ENCODE data around the gene NUPR1.
"Not testable (repeated sequence)": the region's sequence is repeated elsewhere in the genome, so short reads cannot be mapped to it uniquely, and the experiment has no call there.

Gene NUPR1, protein sequence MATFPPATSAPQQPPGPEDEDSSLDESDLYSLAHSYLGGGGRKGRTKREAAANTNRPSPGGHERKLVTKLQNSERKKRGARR

DNA sequence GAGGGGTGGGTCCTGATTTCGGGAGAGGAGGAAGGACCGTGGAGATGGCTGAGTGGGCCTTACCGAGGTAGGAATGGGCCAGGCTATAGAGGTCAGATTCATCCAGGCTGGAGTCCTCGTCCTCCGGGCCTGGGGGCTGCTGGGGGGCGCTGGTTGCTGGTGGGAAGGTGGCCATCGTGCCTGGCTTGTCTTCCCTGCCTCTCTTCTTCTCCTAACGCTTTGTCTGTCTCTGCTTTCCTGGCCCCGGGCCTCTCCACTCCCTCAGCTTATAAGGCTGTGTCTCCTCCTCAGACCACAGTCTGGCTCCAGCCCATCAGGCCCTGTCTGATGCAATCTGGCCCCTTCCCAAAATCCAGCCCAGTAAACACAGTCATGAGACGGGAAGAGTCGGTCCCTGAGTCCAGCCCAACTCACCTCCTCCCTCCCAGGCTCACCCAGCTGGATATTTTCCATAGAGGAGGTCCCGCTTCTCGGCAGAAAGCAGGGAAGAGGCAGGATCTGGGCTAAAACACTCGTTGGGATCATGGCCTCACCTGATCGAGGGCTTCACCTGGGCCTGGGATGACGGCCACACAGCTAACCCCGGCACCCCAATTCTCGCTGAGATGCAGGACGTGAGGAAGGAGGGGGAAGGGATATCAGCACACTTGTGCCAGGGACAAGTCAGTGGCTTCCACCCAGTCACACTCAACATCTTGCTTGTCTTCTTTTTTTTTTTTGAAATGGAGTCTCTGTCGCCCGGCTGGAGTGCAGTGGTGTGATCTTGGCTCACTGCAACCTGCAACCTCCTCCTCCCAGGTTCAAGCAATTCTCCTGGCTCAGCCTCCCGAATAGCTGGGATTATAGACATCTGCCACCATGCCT is at the start of gene NUPR1:
Gene NUPR1 (minus strand): TSS at position 242 of the 864 bp plus-strand sequence. CDS start 67 bp downstream, at position 175.
- no peak for DNase-seq

DNA sequence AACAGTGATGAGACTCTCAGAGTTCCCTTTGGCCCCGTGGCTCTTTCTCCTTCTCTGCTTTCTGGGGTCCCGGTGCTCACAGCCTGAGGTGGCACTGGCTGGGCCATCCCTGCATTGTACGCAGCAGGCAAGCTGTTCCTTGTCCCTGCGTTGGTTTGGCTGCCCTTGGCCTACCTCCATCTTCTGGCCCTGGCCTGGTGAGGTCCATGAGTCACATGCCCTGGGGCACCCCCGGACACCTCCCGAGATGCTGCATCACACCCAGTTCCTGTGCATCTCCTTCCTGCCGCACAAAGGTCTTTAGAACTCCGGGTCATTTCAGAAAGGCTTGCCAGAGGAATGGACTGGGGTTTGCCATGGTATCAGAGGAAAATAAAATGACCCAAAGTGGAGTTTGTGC is 48.6 kb upstream of the NUPR1 start:
- no peak for DNase-seq

DNA sequence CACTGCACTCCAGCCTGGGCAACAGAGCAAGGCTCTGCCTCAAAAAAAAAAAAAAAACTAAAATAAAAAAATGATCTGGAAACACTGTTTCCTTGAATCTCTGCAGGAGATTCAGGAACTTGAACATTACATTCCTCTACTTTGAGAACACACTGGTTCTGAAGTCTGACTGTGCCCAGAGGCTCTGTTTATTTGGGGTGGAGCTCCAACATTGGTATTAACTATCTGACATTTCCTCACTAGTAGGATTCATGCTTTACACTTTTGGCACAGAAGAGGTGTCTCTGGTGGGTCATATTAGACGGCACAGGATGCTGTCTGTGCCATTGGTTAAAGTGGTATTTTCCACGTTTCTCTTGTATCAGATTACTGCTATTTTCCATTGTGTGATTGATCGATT is 47.7 kb upstream of the NUPR1 start:
- no peak for DNase-seq

DNA sequence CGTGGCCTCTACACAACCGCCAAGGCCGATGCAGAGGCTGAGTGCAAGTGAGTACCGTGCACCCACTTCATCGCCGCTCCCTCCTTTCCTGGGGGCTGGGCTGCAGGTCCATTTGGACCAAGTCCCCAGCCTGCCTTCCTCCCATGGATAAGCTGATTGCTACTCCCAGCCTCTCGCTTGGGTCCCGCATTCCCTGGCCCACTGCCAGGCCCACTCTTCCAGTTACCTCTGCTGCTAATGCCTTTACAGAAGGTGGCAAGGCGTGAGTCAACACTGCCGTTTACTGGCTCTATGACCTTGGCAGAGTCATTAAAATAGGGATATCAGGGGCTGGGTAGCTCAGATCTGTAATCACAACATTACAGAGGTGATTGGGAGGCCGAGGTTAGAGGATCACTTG is 46.9 kb upstream of the NUPR1 start:
- no peak for DNase-seq

DNA sequence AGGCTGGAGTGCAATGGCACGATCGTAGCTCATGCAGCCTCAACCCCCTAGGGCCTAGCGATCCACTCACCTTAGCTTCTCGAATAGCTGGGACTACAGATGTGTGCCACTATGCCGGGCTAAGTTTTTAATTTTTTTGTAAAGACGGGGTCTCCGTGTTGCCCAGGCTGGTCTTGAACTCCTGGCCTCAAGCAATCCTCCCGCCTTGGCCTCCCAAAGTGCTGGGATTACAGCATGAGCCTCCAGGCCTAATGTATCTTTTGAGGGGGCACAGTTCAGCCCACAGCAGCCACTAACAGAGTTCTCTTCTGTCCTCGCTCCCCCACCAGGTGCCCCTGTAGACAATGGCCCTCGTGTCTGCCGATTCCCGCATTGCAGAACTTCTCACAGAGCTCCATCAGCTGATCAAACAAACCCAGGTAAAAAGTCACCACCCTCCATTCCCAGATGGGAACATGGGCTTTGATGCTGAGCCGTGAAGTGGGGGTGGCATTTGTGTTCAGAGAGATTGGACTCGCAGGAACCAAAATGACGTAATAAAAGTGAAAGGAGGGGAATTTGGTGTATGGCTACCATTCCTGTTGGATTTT is 42.0 kb upstream of the NUPR1 start:
- DNase-seq = no peak

DNA sequence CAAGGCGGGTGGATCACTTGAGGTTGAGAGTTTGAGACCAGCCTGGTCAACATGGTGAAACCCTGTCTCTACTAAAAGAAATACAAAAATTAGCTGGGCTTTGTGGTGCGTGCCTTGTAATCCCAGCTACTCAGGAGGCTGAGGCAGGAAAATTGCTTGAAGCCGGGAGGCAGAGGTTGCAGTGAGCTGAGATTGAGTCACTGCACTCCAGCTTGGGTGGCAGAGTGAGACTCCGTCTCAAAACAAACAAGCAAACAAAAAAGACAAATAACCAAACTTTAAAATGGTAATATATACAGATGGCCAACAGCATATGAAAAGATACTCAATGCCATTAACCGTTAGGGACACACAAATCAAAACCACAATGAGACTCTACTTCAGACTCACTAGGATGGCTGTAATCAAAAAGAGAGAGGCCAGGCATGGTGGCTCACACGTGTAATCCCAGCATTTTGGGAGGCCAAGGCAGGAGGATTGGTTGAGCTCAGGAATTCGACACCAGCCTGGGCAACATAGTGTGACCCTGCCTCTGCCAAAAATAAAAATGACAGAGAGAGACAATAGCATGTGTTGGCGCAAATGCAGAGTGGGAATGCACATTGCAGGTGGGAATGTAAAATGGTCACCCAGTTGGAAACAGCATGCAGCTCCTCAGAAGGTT is 36.8 kb upstream of the NUPR1 start:
- no peak for DNase-seq

DNA sequence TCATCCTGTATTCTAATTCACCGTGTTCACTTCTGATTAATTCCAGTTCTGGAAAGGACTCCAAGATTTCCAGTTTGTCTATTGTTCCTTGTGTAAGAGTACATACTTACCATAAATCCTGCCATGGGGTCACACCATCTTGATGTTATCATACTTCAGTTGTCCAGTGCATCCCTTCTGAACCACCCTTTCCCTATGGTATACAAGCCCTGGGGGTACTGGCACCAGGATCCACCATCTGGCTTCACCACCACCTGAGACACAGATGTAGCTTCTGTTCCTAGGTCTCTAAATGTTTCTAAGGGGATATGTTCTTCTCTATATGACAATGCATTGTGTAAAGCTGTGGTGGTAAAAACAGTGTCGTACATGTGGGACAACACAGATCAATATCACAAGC is 36.2 kb upstream of the NUPR1 start:
- DNase-seq = no peak

DNA sequence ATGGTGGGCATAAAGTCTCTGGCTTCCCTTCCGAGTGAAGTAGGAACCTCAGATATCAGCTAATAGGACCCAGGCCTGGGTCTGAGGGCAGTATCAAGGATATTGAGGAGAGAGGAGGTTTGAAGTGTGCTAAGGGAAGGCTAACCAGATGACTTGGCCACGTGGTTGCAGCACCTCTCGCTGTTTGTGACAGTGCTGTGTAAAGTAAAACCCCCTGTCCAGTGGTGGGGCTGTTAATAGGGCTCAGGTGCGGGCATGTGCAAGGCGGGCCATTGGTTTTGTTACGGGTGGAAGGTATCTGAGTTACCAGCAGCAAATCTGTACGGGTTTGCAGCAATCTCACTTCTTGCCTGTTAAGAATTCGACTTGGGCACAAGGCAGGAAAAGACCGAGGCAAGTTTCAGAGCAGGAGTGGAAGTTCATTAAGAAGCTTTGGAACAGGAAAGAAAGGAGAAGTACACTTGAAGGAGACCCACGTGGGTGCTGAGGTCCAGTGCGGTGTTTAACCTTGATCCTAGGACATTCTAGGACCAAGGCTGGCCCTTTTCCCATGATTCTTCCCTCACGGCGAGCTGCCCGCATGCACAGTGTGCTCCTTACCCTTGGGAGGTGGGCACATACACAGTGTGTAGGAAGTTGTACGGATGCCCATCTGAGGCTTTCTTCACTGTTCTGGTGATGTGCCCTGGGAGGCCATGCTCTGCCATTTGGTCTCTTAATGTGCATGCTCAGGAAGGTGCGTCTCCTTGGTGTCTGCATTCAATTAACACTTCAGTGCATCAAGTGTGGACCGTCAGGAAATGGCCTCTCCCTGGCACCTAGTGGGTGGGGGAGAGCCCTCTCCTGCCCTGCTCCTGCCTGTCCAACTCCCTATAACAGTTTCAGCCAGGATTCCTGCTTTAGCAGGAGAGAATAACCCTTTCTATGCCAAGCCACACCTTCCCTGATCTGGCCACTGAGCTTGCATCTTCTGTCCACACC is 35.3 kb upstream of the NUPR1 start:
- no peak for DNase-seq

DNA sequence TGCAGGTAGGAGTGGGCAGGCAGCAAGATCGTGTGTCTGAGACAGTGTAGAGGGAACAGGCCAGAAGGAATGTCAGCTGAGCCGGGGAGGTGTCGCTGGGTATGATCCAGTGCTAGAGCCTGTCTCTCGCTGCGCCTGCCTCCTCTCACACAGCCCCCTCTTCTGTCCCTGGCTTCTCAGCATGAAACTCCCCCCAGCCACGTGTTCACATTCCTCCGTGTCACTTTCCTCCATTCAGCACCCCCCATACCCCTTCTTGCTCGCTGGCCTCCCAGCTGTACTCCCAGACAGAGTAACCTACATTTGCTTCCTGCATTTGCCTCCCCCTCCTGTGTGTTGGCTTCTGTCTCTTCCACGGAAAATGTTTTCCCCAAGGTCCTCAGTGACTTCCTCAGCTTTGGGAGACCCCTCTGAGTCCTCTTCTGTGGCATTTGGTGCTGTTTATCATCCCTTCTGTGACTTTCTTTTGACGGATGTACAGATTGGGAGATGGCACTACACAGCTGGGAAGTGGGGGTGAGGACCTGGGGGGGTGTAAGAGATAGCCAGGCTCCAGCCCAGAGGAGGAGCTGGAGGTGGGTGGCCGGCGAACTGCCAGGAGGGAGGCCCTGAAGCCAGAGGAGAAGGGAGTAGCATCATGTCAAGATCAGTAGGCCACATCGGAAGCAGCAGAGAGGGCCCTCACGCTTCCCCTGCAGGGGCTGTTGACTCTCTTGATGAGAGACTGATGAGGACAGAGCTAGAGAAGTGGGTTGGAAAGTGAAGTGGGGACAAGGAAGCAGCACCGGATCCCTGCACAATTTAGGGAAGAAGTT is 34.1 kb upstream of the NUPR1 start:
- DNase-seq = no peak

DNA sequence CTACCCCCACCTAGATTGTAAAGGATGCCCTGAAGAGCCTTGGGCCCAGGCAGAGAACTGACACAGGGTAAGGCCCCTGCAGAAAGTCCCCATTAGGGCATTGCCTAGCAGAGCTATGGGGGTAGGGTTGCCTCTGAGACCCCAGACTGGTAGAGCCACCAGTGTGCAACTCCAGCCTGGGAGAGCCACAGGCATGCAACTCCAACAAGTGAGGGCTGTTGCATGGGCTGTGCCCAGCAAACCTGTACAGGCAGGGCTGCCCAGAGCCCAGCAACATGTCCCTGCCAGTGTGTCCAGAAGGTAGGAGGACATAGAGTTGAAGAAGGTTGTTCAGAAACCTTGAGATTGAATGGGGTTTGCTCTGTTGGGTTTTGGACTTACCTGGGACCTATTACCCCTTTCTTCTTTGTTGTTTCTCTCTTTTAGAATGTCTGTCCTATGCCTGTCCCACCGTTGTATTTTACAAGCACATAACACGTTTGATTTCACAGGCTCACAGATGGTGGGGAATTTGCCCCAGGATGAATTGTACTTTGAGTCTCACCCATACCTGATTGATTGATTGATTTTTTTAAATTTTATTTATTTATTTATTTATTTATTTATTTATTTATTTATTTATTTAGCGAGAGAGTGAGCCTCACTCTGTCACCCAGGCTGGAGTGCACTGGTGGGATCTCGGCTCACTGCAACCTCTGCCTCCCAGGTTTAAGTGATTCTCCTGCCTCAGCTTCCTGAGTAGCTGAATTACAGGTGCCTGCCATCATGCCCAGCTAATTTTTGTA is 31.4 kb upstream of the NUPR1 start:
- no peak for DNase-seq

DNA sequence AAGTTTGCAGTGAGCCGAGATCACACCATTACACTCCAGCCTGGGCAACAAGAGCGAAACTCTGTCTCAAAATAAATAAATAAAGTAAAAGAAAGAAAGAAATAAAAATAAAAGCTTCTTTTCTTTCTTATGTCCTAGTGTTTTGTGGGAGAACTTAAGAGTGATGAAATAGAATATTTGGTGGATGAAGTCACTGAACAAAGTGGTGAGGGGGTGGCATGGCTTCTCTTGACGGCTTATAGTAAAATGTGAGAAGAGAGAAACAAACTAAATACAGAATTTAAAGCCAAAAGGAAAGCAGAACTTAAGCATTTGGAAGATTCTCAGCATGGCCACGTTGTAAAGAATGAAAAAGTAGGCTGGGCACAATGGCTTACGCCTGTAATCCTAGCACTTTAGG is 30.2 kb upstream of the NUPR1 start:
- DNase-seq = no peak

DNA sequence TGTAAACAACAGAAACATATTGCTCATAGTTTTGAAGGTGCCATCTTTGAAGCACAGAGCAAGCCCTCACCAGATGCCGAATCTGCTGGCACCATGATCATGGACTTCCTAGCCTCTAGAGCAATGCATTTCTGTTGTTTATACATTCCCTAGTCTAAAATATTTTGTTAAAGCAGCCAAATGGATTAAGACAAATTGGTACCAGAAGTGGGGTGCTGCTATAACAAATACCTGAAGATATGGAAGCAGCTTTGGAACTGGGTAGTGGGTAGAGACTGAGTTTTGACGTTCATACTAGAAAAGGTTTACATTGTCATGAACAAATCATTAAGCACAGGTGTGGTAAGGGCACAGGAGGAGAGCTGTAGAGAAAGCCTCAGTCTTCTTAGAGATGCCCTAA is 28.5 kb upstream of the NUPR1 start:
- no peak for DNase-seq

DNA sequence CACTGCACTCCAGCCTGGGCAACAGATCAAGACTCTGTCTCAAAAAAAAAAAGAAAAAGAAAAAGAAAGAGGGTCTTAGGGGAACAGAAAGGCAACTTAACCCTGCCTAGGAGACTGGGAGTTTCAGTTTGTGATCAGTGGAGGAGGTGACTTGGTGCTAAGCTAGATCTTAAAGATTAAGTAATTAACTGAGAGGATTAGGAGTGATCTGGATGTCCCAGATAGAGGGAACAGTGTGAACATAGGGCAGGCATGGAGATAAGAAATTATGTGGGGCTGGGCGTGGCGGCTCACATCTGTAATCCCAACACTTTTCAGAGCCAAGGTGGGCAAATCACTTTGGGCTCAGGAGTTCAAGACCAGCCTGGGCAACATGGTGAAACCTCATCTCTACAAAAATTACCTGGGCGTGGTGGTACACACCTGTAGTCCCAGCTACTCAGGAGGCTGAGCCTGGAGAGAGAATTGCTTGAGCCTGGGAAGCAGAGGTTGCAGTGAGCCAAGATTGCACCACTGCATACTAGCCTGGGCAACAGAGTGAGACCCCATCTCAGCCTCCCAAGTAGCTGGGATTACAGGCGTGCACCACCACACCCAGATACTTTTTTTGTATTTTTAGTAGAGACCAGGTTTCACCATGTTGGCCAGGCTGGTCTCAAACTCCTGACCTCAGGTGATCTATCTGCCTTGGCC is 27.6 kb upstream of the NUPR1 start:
- not testable (repeated sequence) for DNase-seq

DNA sequence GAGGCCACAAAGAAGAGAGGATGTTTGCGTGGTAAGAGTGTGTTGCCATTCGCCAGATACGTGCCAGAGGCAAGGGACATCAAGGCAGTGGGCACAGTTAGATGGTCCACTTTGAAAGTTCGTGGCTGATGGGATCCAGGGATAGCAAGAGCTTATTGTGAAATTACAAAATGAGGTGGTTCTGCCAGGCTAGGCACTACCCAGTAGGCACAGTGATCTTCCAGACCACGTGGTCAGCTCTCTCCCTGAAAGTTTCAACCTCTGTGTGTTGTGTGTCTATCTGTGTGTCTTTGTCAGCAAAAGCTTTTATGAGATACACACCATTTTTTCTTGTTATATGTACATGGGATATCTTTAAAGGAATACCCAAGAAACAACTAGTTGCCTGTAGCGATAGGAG is 24.4 kb upstream of the NUPR1 start:
- no peak for DNase-seq

DNA sequence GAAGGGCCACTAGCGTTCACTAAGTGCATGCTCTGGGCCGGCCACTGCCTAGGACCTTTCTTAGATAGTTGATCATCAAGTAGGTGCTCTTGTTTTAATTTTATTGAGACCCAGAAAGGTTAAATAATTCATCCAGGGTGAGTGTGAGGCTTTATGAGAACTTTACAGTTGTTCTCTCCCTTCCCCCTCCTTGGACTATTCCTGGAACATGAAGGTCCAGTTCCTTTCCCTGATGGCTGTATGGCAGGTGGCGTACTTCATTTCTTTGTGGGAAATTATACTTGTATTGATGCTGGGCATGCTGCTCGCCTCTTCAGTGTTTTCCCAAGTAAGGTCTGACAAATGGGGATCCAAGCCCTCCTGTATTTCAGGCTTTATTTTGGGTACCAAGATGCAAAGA is 23.4 kb upstream of the NUPR1 start:
- DNase-seq = no peak

DNA sequence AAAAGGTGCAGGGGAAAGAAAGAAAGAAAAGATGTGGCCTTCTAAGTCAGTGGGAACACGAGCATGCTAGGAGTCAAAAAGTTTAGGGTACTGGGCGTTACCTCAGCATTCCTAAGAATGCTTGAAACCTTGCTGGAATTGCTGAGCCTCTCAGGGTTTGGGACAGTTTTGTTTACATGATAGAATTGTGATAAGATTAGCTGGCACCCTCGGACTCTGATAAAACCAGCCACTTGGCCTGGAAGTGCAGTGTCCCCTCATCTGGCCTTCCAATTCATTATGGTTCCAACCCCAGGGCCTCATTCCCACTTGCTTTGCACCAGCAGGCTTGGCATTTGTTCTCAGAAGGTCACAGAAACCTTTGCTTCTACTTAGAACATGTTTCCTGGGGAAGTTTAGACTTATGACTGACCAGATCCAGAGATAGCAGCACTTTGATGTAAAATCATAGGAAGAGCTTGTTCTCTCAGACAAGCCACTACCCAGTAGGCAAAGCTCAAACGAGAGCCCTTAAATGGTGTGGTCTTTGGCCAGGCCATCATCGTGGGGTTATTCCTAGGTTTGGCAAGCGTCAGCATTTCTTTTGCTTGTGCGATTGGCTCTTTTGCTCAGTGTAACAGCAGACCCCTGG is 22.9 kb upstream of the NUPR1 start:
- no peak for DNase-seq

DNA sequence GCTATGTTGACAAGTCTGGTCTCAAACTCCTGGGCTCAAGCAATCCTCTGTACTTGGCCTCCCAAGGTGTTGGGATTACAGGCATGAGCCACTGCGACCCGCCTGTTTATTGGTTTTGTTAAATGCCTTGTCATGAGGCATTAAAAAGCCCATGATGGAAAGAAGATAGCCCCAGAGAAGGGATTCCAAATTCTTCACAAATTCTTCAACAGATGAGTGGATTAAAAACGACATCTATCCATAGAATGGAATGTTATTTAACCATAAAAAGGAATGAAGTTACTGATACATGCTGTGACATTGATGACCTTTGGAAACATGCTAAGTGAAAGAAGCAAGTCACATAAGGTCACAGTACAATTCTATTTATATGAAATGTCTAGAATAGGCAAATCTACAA is 19.7 kb upstream of the NUPR1 start:
- no peak for DNase-seq

DNA sequence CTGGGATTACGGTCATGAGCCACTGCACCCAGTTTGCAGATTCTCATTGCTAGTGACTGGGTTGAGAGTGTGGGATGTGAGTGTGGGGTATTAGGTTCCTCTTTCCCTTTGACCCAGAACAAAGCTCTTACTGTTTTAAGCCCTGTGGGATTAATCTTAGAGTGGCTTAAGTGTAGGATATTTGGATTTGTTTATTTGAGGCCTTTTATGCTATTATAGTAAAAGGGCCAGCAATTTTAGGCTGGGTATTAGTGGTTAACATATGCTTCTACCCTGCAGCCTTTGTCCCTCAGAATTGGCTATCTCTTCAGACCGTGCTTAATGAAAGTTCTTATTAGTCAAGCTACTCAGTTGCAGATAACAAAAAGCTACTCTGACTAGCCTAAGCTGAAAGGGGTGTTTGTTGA is 18.1 kb upstream of the NUPR1 start:
- no peak for DNase-seq

DNA sequence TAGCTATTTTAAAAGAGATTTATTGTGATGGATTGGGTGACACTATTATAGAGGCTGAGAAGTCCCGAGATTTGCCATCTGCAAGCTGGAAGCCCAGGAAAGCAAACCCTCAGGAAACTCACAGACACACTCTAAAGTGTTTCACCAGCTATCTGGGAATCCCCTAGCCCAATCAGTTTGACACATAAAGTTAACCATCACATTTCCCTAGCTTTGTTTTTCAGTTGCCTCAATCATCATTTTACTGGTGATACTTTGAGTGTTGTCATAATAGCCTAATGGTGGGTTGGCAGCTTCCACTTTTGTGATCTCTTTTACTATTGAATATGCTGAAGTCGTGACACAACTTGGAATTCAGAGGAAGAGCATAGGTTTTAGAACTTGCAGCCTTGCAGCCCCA is 16.8 kb upstream of the NUPR1 start:
- DNase-seq = no peak

Data from activated CD4-positive, alpha-beta T cell treated with anti-CD3 and anti-CD28 coated beads for 4 hours (primary cell).